Heart left ventricle (tissue), 13 donors: Measurements from ENCODE around the gene ZCCHC3.

Experiments used
- POLR2A ChIP-seq, 2 donors: fragments of 450-650 bp; IDR thresholded peaks; one replicate each; pipeline ENCODE4 v1.6.1; 2017; ENCODE audit warnings: antibody characterized with exemption in 2 of 2, mild to moderate bottlenecking in 2 of 2, moderate library complexity in 2 of 2
- TF ChIP-seq, protein P1 (sequence below), 12 donors: fragments of 200-600 bp; sonication (generic) in 4 of 12; IDR thresholded peaks; one replicate each; pipeline versions ENCODE4 v1.5.0 to v1.8.0; 2018 to 2022; ENCODE audit warnings: antibody characterized with exemption in 12 of 12, mild to moderate bottlenecking in 5 of 12
- donor health status: ischemic (EF 13 %, LVEDD 7.1; RV severe dilation, severe dysfunction).
- donor health status: DM: no; HTN: yes; CAD: no.
- donor health status: DM: no; HTN: no; CAD: no.
- donor health status: ischemic (EF 25% LVEDD 6.9; RV normal size, moderate dysfunction).
- donor health status: ischemic (EF 25% LVEDD 5.7; RV mildly dilated, moderate dysfunction).
- donor health status: ischemic (EF 35%, LVEDD 5.7; RV mildly dilated, moderate dysfunction).
- donor health status: nonischemic (EF 11% LVEDD 7.7; RV severe dilation, severe dysfunction).
- donor health status: DM: yes; HTN: yes; CAD: no.
- donor health status: PGD.
- donor health status: ischemic (EF 29% LVEDD 5.4; RV normal size, mild dysfunction).
- donor health status: nonischemic (EF 23%, LVEDD 6.1; RV moderate dilation, normal function).

GRCh38 chr20:258269-258858 is 39.0 kb upstream of the ZCCHC3 start:
- TF ChIP-seq, protein P1, sequence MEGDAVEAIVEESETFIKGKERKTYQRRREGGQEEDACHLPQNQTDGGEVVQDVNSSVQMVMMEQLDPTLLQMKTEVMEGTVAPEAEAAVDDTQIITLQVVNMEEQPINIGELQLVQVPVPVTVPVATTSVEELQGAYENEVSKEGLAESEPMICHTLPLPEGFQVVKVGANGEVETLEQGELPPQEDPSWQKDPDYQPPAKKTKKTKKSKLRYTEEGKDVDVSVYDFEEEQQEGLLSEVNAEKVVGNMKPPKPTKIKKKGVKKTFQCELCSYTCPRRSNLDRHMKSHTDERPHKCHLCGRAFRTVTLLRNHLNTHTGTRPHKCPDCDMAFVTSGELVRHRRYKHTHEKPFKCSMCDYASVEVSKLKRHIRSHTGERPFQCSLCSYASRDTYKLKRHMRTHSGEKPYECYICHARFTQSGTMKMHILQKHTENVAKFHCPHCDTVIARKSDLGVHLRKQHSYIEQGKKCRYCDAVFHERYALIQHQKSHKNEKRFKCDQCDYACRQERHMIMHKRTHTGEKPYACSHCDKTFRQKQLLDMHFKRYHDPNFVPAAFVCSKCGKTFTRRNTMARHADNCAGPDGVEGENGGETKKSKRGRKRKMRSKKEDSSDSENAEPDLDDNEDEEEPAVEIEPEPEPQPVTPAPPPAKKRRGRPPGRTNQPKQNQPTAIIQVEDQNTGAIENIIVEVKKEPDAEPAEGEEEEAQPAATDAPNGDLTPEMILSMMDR (IDR thresholded peaks at IDR 0.05) = no peak
- TF ChIP-seq POLR2A (IDR thresholded peaks at IDR 0.05) = no peak
